ENCODE results near the gene RPL29.

- TF ChIP-seq CTCF (IDR thresholded peaks at IDR 0.05) (no peak), ZFX (IDR thresholded peaks at IDR 0.05; ENCODE audit: borderline replicate concordance) (no peak)
Measured at GRCh38 chr3:51959651-51960050, 36.0 kb downstream of the RPL29 start.

All from 22Rv1 (cell line).